LNCaP clone FGC (cell line): ENCODE measurements around the gene SOX14.

ENCODE experiments used
- DNase-seq: peaks from one replicate; pipeline ENCODE4 v3.0.0-alpha.2; 2011; ENCODE audit warnings: low read depth
- H3K4me3 ChIP-seq: 2 replicates; pipeline ENCODE4 v1.5.1; 2011; ENCODE audit warnings: mild to moderate bottlenecking, low read depth, low read length, control low read depth
- CTCF ChIP-seq: IDR thresholded peaks from 2 replicates; pipeline ENCODE4 v1.5.1; 2012; ENCODE audit warnings: mild to moderate bottlenecking; ENCODE audit not compliant: control insufficient read depth, insufficient read depth; ENCODE audit errors: extremely low read depth

The SOX14 gene

GRCh38 chr3:137772214-137772955, 8.3 kb downstream of the SOX14 start:
- H3K4me3 ChIP-seq: no peak overlapping the region
- TF ChIP-seq CTCF: no peak
- DNase-seq: no peak

- no peak for TF ChIP-seq CTCF
- H3K4me3 ChIP-seq: no peak overlapping the region
- no peak for DNase-seq
These were observed 14.8 kb downstream of the SOX14 start for GRCh38 chr3:137778941-137779340.

- H3K4me3 ChIP-seq: no peak overlapping the region
- TF ChIP-seq CTCF: no peak
- DNase-seq: no peak
These were observed 23.4 kb downstream of the SOX14 start for GRCh38 chr3:137787529-137787928.

- no peak for TF ChIP-seq CTCF
- no peak for DNase-seq
- no peak overlapping the region for H3K4me3 ChIP-seq
These were observed 25.1 kb downstream of the SOX14 start for GRCh38 chr3:137789236-137789635.

- no peak overlapping the region for H3K4me3 ChIP-seq
- peak; percentile 92 for TF ChIP-seq CTCF
- DNase-seq: peak; percentile 22
These were observed 28.6 kb downstream of the SOX14 start for GRCh38 chr3:137792626-137793271.

- no peak for TF ChIP-seq CTCF
- no peak overlapping the region for H3K4me3 ChIP-seq
- no peak for DNase-seq
These were observed 32.9 kb downstream of the SOX14 start for GRCh38 chr3:137796993-137797392.

GRCh38 chr3:137803215-137803614, 39.1 kb downstream of the SOX14 start:
- no peak for TF ChIP-seq CTCF
- DNase-seq: no peak
- no peak overlapping the region for H3K4me3 ChIP-seq
